ENCODE results near the gene TMEM117. TPM values are rescaled to one million over a fixed set of nuclear protein-coding genes. Genes with fewer than 3 reads are reported as not detected.

TMEM117 gene
- total RNA-seq, 1 donor from 2014 or later, result 22.1 TPM

DNA sequence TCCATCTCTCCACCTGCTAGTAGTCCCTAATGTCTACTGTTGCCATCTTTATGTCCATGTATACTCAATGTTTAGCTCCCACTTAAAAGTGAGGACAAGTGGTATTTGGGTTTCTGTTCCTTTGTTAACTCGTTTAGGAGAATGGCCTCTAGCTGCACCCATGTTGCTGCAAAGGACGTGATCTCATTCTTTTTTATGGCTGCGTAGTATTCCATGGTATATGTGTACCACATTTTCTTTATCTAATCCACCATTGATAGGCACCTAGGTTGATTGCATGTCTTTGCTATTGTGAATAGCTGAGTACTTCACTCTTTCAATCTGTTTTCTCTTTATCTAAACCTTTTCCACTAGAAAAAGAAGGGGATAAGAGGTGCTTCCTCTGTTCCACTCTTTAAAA is 130.0 kb downstream of the TMEM117 start:
- no peak for DNase-seq (ENCODE audit: extremely low spot score in 2 of 2)
- H3K9me3 ChIP-seq, result no peaks in the 10 kb centered on the region
- H3K4me1 ChIP-seq, result no peaks in the 10 kb centered on the region
- TF ChIP-seq POLR2A (IDR thresholded peaks at IDR 0.05) (no peak), POLR2AphosphoS5 (IDR thresholded peaks at IDR 0.05; ENCODE audit: insufficient read depth in 1 of 2, low read depth in 1 of 2) (no peak)
- TF ChIP-seq, protein P1, sequence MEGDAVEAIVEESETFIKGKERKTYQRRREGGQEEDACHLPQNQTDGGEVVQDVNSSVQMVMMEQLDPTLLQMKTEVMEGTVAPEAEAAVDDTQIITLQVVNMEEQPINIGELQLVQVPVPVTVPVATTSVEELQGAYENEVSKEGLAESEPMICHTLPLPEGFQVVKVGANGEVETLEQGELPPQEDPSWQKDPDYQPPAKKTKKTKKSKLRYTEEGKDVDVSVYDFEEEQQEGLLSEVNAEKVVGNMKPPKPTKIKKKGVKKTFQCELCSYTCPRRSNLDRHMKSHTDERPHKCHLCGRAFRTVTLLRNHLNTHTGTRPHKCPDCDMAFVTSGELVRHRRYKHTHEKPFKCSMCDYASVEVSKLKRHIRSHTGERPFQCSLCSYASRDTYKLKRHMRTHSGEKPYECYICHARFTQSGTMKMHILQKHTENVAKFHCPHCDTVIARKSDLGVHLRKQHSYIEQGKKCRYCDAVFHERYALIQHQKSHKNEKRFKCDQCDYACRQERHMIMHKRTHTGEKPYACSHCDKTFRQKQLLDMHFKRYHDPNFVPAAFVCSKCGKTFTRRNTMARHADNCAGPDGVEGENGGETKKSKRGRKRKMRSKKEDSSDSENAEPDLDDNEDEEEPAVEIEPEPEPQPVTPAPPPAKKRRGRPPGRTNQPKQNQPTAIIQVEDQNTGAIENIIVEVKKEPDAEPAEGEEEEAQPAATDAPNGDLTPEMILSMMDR (IDR thresholded peaks at IDR 0.05), result no peak
- no peak overlapping the region for H3K4me3 ChIP-seq
- H3K27ac ChIP-seq, result no peak overlapping the region
- H3K36me3 ChIP-seq, result no peaks in the 10 kb centered on the region
- no peaks in the 10 kb centered on the region for H3K27me3 ChIP-seq
- intact Hi-C loops (cut with DNase I), result no loop called here

DNA sequence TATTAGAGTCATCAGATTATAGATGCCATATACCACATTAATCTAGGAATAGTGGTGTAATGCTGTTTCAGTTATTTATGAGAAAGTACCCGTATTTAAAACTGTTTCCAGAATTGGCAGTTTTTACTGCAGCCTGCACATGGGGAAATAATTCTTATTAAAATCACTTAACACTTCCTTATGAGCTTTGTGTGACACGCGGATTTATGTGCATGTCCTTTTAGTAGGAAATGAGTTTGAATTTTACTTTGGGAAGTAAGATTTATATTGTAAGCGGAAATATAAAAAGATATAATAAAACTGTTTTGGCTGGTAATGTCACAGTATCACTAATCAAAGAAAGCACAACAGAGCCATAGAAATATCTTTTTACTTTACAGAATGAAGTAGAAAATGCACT is 132.9 kb downstream of the TMEM117 start:
- H3K27me3 ChIP-seq, result no peaks in the 10 kb centered on the region
- DNase-seq (ENCODE audit: extremely low spot score in 2 of 2), result no peak
- H3K36me3 ChIP-seq, result no peaks in the 10 kb centered on the region
- intact Hi-C loops (cut with DNase I), result no loop called here
- H3K9me3 ChIP-seq, result no peaks in the 10 kb centered on the region
- TF ChIP-seq POLR2AphosphoS5 (IDR thresholded peaks at IDR 0.05; ENCODE audit: insufficient read depth in 1 of 2, low read depth in 1 of 2) (no peak), POLR2A (IDR thresholded peaks at IDR 0.05) (no peak)
- TF ChIP-seq, protein P1 (IDR thresholded peaks at IDR 0.05), result no peak
- H3K27ac ChIP-seq, result no peak overlapping the region
- no peaks in the 10 kb centered on the region for H3K4me1 ChIP-seq
- H3K4me3 ChIP-seq, result no peak overlapping the region

DNA sequence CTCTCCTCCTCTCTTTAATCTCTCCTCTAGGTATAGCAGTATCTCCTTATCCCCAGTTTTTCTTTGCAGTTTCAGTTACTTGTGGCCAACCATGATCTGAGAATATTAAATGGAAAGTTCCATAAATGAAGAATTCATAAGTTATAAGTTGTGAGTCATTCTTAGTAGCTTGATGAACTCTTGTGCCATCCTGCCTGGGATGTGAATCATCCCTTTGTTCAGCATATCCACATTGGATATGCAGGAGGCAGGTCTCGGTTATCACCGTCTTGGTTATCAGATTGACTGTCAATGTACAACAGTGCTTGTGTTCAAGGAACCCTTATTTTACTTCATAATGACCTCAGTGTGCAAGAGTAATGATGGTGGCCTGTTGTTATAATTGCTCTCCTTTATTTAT is 134.0 kb downstream of the TMEM117 start:
- DNase-seq (ENCODE audit: extremely low spot score in 2 of 2), result no peak
- no peaks in the 10 kb centered on the region for H3K9me3 ChIP-seq
- H3K4me3 ChIP-seq, result no peak overlapping the region
- H3K4me1 ChIP-seq, result no peaks in the 10 kb centered on the region
- TF ChIP-seq, protein P1 (IDR thresholded peaks at IDR 0.05), result no peak
- TF ChIP-seq POLR2A (IDR thresholded peaks at IDR 0.05) (no peak), POLR2AphosphoS5 (IDR thresholded peaks at IDR 0.05; ENCODE audit: insufficient read depth in 1 of 2, low read depth in 1 of 2) (no peak)
- H3K27ac ChIP-seq, result no peak overlapping the region
- H3K36me3 ChIP-seq, result no peaks in the 10 kb centered on the region
- intact Hi-C loops (cut with DNase I), result no loop called here
- H3K27me3 ChIP-seq, result no peaks in the 10 kb centered on the region

DNA sequence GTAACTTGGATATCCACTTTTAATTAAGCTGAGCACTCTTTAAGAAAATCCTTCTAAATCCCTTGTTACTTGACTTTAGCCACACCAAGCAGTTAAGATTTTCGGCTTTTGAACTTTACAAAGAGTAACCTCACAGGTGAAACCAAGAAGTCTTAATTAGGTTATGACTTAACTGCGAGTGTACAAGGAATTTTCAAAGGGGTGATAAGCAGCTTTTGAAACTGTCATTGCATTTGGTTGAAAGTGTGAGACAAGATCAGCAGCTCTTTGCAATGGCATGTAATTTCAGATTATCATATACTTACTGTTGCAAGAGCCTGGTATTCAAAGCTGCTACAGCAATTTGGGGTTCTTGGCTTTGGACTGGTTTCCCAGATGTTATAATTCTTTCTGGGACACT is 137.5 kb downstream of the TMEM117 start:
- H3K4me1 ChIP-seq, result no peaks in the 10 kb centered on the region
- no peak overlapping the region for H3K27ac ChIP-seq
- intact Hi-C loops (cut with DNase I), result no loop called here
- TF ChIP-seq, protein P1 (IDR thresholded peaks at IDR 0.05), result no peak
- TF ChIP-seq POLR2AphosphoS5 (IDR thresholded peaks at IDR 0.05; ENCODE audit: insufficient read depth in 1 of 2, low read depth in 1 of 2), result no peak
- TF ChIP-seq POLR2A (IDR thresholded peaks at IDR 0.05), result no peak
- DNase-seq (ENCODE audit: extremely low spot score in 2 of 2), result no peak
- no peaks in the 10 kb centered on the region for H3K9me3 ChIP-seq
- H3K36me3 ChIP-seq, result no peaks in the 10 kb centered on the region
- no peaks in the 10 kb centered on the region for H3K27me3 ChIP-seq
- H3K4me3 ChIP-seq, result no peak overlapping the region

DNA sequence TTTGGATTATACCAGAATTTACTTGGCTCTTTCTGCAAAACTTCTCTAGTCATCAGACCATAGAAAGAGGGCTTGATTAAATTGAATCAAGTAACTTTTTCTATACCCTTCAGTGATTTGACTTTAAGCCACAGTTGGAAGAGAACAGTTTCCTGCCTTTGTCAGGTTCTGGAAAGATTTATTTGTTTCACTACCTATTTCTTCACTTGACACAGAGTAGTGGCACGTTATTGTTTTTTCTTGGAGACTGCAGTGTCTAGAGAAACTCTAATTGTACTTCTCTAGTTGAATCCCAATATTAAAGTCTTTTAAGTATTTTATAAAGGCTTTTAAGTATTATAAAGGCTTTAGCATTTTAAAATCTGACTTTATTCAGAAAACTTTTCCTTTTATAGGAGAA is 138.1 kb downstream of the TMEM117 start:
- H3K27ac ChIP-seq, result no peak overlapping the region
- no peaks in the 10 kb centered on the region for H3K27me3 ChIP-seq
- H3K4me1 ChIP-seq, result no peaks in the 10 kb centered on the region
- no peak overlapping the region for H3K4me3 ChIP-seq
- TF ChIP-seq POLR2AphosphoS5 (IDR thresholded peaks at IDR 0.05; ENCODE audit: insufficient read depth in 1 of 2, low read depth in 1 of 2), result no peak
- TF ChIP-seq POLR2A (IDR thresholded peaks at IDR 0.05), result no peak
- TF ChIP-seq, protein P1 (IDR thresholded peaks at IDR 0.05), result no peak
- no peak for DNase-seq (ENCODE audit: extremely low spot score in 2 of 2)
- H3K9me3 ChIP-seq, result no peaks in the 10 kb centered on the region
- intact Hi-C loops (cut with DNase I), result no loop called here
- H3K36me3 ChIP-seq, result no peaks in the 10 kb centered on the region
